GM19467 (cell line): ENCODE data around the gene DEPDC5.
A peak's percentile ranks its signal among the peaks of the same experiment; 100 is the strongest.

ENCODE experiments used
- ATAC-seq: cut with Tn5 transposase; IDR thresholded peaks from one replicate; pipeline ENCODE4 v1.9.1; 2021; ENCODE audit warnings: mild to moderate bottlenecking, moderate library complexity; ENCODE audit not compliant: unreplicated experiment

The DEPDC5 gene

DNA sequence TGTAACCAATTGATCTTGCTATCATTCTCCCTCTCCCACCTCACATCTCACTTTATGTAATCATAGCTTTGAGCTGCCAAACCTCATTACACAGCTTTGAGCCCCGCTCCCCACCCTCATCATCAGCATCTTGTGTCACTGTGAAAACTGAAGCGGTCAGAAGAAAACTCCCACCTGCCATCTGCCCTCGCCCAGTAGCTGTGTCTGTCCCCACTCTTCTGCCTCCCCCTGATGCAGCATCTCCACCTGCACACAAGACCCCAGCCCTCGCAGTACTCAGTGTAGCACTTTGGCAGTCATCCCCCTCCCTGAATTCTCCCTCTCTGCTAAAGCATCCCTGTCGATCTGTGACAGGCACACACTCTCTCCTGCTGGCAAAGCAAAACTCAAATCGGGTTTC, 130.2 kb downstream of the DEPDC5 start:
- ATAC-seq, result no peak

DNA sequence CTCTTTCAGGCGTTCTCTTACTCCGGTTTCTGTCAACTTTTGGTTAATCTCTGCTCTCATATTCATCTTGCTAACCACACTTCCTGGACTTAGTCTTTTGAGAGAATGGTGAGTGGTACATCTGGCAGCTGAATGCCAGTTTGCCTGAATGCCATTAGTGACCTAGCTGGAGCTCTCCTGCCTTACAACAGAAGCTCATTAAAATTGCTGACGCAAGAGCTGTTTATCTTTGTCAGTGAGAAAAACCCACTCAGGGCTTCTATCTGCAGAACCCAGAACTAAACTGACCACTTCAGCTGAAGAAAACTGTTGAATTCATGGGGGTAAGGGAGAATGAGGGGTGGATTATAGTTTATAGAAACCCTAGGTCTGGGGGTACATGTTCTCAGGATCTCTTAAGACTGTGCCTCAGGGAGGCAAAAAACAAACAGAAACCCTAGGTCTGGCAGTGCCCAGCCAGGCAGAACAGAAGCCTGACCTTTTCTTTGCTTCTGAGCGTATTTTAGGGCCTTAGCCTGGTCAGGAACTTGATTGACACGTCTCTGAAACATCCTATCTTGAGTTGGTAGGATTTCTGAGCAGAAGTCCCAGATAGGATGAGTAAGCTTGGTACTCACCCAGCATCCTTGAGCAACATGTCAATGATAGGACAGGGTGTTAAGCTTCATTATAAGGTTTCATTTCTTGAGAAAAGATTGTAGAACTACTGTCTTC, 137.7 kb downstream of the DEPDC5 start:
- ATAC-seq, result no peak

DNA sequence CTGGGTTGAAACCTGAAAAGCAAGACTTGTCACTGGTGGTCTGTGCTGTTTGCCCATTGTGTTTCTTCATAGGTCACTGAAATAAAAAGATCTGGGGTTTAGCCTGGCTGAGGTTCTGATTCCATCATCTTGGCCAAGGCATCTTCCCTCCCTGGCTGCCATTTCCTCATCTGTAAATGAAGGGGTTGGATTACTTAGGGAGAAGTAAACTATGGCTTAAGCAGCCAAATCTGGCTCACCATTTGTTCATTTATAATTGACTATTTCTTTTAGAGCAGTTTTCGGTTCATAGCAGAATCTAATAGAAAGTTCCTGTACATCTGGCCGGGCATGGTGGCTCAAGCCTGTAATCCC, 138.2 kb downstream of the DEPDC5 start:
- ATAC-seq, result no peak

DNA sequence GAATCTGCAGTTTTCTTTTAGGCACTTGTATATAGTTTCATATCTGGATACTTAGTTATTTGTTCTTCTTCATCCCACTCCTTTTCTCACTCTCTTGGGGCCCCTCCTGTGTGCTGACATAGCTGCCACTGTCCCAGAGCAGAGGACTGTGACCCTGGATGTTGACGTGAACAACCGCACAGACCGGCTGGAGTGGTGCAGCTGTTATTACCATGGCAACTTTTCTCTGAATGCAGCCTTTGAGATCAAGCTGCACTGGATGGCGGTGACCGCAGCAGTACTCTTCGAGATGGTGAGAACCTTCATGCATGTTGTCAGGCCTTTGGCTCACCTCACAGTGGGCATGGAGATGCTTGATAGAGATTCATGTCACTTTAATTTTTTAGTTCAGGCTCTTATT, 139.6 kb downstream of the DEPDC5 start:
- no peak for ATAC-seq

DNA sequence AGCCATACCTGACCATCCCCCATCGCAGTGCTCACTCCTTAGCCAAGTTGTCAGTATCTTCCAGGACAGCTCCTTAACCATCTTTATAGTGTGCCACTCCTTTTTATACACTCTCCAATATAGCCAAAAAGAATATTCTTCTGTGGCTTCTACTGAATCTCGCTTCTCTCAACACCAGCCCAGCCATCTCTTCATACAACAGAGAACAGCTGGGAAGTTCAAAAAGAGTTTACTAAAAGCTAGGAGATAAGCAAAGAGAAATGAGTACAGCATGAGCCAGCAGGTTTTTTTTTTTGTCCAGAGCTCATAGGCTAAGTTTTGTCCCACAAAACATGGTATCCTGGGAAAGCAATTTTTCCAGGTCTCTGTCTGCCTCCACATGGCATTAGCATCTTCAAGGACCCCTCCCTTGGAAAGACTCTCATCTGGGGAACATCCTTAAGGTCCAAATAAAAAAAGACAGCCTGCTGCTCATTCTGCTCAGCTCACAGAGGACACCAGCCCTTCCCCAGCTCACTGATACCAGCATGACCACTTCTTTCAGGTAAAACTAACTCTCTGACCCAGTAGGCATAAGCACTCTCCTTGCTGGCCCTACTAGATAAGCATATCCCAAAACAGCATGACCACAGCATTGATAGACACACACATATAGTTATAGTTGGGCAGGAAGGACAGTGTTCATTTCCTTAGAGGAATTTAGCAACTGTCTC, 141.7 kb downstream of the DEPDC5 start:
- ATAC-seq, result no peak

DNA sequence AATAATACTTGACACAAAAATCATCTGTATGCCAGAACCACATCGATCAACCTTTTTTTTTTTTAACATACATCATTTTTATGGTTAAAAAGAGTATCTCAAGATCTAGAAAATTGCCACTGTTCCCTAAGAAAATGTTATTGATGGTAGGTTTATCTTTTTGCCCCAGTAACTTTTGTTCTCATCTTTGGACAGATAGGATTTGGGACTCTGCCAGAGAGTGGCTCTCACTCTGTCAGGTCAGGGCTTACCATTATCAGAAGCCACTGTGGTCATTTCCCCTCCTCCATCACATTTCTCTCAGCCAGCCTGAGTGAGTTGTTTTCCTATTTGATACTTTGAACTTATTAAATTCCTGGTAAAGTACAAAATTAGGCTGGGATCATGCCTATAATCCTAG, 142.7 kb downstream of the DEPDC5 start:
- ATAC-seq, result no peak

DNA sequence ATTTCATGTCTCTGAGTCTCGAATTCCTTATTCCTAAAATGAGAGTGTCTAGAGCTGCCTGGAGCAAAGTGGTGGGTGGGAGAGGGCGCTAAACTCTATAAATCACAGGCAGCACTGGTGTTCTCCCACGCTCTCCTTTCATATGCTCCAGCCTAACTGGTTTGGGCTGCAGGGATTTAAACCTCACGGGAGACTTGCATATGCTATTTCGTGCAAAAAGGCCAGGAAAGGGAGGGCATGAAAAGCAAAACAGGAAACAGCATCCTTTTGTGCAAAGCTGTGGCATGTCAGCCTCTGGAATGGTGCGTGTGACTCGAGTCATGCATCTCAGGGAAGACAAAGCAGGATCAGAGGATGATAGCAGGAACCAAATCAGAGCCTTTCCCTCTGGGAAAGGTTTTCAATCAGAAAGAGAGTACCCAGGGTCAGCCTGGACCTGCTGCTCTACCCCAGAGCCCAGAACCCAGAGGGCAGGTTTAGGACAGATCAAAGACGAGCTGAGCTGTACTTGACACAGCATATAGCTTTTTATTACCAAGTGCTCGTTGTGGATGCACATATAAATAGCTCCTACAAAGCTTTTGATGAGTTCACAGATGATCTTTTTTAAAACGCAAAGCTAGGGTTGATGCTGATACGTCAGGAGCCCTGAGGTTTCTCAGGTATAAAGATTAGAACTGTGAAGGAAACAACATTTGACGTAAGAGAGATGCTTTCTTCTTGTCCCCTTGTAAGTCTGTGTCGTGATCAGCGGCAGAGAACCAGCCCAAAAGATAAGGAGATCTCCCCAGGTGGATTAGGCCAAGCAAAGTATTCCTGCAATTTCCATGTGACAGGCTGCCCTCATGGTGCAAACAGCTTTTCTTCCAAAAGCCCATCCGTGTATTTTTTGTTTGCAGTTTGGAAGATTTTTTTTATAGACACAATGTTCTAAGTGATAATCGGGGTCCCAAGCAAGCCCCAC, 144.3 kb downstream of the DEPDC5 start:
- no peak for ATAC-seq

DNA sequence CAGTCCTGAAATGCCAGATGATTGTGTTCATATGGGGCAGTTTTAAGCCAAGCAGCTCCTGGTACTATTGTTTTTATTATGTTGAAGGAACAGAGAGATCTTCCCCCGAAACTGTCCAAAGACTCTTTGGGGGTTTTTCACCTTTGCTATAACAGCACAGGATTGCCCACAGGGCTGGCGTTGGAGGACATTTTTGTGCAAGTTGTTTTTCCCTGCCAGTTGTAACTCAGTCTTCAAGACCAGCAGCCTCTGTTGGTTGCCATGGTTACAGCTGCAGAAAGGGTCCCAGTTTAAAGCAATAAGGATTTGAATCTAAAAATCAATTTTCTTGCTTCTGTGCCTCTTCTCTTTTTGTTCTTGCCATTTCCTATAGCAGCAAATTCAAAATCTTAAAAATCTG, 145.1 kb downstream of the DEPDC5 start:
- ATAC-seq, result no peak

DNA sequence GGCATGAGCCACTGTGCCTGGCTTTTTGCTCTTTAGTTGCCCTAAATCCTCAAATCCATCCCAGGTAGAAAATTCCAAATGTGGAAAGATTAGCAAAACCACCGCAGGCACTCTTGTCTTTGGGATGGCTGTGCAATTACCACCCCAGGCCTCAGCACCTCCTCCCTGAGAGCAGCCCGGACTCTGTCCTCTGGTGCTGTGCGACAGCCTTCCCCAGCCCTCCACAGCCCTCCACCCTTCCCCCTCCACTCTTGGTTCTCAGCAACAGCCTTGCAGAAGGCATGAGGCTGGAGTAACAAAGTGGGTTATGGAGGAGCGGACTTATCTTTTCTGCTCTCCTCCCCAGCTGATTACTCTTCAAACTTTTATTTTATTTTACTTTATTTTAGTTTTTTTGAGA, 145.8 kb downstream of the DEPDC5 start:
- no peak for ATAC-seq

DNA sequence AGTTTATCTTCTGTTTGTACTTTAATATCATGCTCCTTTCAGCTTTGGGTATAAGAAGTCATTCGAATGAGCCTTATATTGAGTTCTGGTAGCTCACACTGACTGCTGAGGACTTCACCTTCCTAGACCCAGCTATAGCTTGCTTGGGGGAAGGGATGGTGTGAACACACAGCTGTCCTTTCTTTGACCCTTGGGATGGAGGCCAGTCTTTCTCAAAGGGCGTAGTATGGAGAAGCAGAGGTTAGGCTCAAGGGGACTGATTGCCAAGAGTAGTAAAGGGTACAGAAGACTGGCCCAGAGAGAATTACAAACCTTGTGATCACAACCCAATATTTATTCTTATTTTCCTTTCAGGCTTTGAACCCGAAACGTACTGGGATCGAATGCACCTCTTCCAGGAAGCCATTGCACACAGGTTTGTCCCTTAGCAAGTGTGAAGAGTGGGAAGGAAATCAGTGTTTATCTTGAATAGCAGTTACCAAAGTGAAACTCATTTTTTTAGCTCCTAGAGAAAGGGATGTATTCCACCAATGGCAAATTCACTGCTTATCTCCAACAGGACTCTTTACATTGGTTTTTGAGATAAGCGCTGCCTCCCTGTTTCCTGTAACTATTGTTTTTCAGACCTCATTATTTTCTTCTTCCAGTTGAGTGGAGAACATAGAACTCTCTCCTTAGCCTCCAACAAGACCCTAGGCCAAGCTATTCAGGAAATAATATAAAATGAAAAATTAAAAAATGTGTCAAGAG, 147.7 kb downstream of the DEPDC5 start:
- no peak for ATAC-seq

DNA sequence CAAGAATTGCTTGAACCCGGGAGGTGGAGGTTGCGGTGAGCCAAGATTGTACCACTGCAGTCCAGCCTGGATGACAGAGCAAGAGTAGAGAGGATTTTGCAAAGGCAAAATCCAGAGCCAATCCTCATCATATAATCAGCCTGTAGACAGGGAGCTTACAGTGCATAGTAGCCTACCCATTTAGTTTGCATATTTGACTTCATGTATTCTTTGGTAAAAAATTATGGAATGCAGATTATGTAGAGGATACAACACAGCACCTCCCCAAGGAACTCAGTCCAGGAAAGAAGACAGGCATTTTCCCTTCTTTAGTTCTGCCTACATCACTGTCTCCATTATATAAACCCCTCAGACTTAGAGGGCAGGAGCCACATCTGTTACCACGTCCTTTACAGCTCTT, 150.8 kb downstream of the DEPDC5 start:
- no peak for ATAC-seq

DNA sequence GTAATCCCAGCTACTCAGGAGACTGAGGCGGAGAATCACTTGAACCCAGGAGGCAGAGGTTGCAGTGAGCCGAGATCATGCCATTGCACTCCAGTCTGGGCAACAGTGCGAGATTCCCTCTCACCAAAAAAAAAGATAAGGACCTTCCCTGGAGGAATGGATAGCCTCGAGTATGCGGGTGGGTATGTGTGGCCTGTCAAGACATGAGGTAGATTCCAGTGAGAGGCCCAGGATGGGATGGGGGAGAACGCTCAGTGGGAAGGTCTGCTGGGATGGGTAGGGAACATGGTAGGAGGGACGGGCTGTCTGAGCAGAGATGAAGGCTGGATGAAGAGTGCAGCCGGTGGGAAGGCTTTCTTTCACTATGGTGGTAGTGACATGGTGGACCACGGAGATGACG, 151.5 kb downstream of the DEPDC5 start:
- ATAC-seq, result no peak

DNA sequence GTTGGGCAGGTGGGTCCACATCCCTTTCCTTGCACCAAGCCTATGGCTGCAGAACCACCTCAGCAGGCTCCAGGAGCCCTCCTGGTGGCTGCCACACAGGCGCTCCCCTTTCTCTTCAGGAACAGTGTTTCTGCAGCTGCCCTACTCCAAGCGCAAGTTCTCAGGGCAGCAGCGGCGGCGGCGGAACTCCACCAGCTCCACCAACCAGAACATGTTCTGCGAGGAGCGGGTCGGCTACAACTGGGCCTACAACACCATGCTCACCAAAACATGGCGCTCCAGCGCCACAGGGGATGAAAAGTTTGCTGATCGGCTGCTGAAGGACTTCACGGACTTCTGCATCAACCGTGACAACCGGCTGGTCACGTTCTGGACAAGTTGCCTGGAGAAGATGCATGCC, 152.3 kb downstream of the DEPDC5 start:
- no peak for ATAC-seq

DNA sequence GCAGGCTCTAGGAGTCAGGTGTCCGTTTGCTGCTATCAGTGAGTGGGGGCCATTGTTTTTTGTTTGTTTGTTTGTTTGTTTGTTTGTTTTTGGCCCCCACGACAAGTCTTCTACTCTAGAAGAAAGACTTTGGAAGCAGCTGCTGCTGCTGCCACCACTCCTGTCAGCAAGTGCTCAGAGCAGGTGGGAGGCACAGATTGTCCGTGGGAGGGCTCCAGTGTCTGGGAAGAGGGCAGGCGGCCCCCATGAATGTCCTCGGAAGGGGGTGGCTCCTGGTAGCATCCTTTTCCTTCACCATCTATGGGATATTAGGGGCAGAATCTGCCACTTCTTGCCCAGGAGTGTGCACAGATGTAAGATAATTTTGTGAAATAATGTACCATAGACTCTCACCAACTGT, 152.8 kb downstream of the DEPDC5 start:
- ATAC-seq, result no peak

DNA sequence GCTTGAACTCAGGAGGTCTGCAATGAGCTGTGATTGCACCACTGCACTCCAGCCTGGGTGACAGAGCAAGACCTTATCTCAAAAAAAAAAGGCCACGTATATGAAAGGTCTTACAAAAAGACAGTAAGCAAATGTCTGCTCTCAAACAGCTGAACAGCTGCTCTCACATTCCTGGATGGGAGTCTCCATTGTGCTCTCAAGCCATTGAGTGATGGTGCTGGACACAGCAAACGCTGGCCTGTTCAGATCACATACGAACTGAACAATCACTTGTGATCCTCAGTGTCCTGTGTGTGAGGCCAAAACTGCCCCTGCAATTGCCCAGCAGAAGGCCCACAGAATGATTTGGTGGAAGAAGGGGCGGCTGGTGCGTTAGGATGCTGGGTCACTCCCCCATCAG, 156.2 kb downstream of the DEPDC5 start:
- no peak for ATAC-seq

DNA sequence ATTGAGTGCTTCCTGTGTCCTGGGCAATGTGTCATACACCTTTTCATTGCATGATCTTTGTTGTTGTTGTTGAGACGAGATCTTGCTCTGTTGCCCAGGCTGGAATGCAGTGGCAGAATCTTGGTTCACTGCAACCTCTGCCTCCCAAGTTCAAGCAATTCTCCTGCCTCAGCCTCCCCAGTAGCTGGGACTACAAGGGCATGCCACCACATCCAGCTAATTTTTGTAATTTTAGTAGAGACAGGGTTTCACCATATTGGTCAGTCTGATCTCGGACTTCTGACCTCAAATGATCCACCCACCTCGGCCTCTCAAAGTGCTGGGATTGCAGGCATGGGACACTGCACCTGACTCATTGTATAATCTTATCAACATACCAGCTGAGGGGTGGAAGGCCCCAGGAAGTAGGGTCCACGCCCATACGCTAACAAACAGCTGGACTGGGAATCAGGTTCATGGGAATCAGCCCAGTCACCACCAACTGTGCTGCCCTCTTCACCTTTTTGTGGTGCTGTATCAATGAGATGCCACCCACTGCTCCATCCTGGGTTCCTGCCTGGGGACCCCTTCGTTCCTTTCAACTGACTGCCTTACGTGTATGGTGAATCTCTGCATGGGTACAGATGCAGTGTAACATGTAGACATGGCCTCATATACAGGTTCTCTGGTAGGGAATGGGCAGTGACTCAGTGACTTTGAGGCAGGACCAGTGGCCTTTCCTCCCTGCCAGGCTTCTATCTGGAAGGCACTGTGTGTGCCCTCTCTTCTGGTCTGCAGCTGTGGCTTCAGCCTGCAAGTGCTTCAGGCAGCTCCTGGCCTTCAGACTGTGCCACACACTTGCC, 158.0 kb downstream of the DEPDC5 start:
- ATAC-seq, result no peak

DNA sequence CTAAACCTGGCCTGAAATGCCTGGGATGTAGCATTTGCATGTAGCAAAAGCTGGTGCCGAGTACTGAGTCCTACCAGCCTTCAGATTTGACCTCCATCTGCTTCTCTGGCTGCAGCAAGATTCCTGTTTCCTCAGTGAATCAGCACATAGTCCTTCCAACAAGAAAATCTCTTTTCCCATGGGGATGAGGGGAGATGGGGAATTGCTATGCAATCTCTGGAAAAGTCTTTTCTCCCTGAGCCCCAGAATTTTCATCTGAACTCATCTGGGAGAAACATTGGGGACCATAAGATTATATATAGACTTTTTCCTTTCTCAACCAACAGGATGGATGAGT, 158.6 kb downstream of the DEPDC5 start:
- no peak for ATAC-seq

DNA sequence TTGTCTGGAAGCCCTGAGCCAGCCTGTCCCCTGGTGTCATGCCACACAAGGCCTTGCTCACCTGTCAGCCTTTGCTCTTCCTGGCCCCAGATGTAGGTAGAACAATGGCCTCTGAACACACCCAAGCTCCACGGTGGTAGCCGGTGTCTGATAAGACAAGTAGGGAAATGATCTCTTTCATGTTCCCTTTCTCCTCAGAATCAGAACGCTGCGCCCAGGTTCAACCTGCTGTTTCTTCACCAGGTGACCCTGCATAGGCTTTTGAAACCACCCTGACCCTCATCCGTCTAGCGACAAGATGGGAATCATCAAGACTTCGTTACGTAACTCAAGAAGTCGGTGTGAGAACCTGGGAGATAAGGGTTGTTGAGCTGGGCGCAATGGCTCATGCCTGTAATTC, 161.8 kb downstream of the DEPDC5 start:
- no peak for ATAC-seq

DNA sequence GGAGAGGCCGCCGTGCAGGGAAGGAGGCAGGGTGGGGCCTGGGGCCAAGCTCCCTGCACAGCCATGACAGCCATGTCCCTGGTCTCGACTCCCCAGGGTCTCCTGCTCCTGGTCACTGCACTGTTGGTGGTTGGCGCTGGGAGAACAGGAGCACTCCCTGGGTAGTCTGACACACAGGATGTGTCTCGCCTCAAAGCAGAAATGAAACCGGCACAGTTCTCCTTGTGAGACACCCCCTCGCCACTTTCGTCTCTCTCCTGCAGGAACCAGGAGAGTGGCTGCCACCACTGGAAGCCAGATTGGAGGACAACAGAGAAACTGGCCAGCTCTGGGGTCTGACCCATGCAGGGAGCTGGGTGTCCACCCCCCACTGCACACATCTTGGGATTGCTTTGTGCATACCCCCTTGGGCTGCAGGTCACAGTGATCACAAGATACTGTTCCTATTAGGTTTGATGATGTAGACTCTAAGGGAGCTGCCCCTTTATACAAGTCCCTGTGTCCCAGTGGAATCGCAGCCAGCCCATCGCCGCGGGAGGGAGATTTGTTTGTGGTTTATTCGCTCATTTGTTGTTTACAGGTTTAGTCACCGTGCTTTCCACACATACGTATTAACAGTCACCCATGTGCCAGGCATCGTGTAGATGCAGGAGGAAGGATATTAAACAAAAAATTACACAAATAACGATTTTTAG, 163.6 kb downstream of the DEPDC5 start:
- peak; percentile 69 for ATAC-seq

DNA sequence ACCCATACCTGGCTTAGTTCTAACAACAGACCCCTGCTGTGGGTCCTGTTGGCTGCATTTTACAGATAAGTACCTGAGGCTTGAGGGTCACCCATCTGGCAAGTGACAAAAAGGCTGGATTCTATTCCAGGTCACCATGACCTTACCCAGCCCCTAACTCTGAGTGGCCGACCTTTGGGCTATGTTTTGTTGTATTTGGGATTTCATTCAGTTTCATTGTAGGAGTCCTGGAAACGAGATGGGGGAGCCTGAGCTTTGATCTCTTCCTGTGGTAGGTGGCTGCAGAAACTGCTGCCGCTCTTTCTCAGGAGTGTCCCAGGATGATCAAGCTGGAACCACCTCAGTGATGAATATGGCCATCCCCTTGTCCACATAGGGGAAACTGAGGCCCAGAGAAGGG, 165.9 kb downstream of the DEPDC5 start:
- no peak for ATAC-seq
